Liver (tissue), 3 donors: ENCODE results near the gene ITIH4.

Experiments
- TF ChIP-seq, protein P1 (sequence below): IDR thresholded peaks from 2 replicates; pipeline ENCODE4 v1.6.1; 2016; ENCODE audit warnings: antibody characterized with exemption
- TF ChIP-seq, protein P2 (sequence below): IDR thresholded peaks from 2 replicates; pipeline ENCODE4 v1.6.1; 2016; ENCODE audit warnings: antibody characterized with exemption, mild to moderate bottlenecking
- TF ChIP-seq, protein P3 (sequence below): fragments of 150-350 bp; IDR thresholded peaks from 2 replicates; pipeline ENCODE4 v1.5.1; 2017; ENCODE audit warnings: improper control_type of control experiment, low read depth, low read length; ENCODE audit not compliant: missing input control
- donor health status: healthy.
- donor health status: healthy.

DNA sequence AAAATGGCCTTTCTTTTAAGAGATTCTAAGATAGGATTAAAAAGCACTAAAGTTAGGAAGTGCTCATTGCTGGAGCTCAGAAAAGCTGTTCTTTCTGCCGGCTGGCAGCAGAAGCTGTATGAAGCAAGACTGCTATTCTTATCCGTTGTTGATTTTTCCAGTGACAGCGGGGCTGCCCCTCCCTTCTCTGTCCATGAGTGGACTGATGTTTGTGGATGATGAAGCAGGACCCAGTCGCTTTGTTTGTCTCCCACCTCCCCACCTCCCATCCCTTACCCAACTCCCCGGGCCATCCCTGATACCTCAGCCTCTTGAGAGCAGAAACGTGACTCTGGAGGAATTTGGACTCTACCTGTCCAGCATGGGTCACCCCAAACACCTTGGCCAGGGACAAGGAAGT lies 14.7 kb upstream of the ITIH4 start:
- TF ChIP-seq, protein P1, sequence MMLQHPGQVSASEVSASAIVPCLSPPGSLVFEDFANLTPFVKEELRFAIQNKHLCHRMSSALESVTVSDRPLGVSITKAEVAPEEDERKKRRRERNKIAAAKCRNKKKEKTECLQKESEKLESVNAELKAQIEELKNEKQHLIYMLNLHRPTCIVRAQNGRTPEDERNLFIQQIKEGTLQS: peak; percentile 81
- TF ChIP-seq, protein P2, sequence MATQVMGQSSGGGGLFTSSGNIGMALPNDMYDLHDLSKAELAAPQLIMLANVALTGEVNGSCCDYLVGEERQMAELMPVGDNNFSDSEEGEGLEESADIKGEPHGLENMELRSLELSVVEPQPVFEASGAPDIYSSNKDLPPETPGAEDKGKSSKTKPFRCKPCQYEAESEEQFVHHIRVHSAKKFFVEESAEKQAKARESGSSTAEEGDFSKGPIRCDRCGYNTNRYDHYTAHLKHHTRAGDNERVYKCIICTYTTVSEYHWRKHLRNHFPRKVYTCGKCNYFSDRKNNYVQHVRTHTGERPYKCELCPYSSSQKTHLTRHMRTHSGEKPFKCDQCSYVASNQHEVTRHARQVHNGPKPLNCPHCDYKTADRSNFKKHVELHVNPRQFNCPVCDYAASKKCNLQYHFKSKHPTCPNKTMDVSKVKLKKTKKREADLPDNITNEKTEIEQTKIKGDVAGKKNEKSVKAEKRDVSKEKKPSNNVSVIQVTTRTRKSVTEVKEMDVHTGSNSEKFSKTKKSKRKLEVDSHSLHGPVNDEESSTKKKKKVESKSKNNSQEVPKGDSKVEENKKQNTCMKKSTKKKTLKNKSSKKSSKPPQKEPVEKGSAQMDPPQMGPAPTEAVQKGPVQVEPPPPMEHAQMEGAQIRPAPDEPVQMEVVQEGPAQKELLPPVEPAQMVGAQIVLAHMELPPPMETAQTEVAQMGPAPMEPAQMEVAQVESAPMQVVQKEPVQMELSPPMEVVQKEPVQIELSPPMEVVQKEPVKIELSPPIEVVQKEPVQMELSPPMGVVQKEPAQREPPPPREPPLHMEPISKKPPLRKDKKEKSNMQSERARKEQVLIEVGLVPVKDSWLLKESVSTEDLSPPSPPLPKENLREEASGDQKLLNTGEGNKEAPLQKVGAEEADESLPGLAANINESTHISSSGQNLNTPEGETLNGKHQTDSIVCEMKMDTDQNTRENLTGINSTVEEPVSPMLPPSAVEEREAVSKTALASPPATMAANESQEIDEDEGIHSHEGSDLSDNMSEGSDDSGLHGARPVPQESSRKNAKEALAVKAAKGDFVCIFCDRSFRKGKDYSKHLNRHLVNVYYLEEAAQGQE: peak; percentile 84
- TF ChIP-seq, protein P3, sequence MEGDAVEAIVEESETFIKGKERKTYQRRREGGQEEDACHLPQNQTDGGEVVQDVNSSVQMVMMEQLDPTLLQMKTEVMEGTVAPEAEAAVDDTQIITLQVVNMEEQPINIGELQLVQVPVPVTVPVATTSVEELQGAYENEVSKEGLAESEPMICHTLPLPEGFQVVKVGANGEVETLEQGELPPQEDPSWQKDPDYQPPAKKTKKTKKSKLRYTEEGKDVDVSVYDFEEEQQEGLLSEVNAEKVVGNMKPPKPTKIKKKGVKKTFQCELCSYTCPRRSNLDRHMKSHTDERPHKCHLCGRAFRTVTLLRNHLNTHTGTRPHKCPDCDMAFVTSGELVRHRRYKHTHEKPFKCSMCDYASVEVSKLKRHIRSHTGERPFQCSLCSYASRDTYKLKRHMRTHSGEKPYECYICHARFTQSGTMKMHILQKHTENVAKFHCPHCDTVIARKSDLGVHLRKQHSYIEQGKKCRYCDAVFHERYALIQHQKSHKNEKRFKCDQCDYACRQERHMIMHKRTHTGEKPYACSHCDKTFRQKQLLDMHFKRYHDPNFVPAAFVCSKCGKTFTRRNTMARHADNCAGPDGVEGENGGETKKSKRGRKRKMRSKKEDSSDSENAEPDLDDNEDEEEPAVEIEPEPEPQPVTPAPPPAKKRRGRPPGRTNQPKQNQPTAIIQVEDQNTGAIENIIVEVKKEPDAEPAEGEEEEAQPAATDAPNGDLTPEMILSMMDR: no peak
